H1 (cell line): ENCODE measurements around the gene SSTR1. TPM values are rescaled to one million over a fixed set of nuclear protein-coding genes. Genes with fewer than 3 reads are reported as not detected.
A peak's percentile ranks its signal among the peaks of the same experiment; 100 is the strongest.

Source experiments
- CTCF ChIA-PET: fragments of 300-600 bp; sonication (Branson Sonifier 250); formaldehyde crosslinking; loops from one replicate; lab custom pipeline; 2021; ENCODE audit not compliant: partially characterized antibody; lab: Charles Lee
- POLR2A ChIA-PET: fragments of 300-600 bp; sonication (Branson Sonifier 250); formaldehyde crosslinking; loops from one replicate; lab custom pipeline; 2021; ENCODE audit warnings: inconsistent platforms; ENCODE audit not compliant: partially characterized antibody; lab: Charles Lee
- DNase-seq, 2 experiments: peaks; one replicate each; pipeline versions ENCODE4 v3.0.0 to v3.0.0-alpha.2; 2010 to 2022; ENCODE audit warnings: low spot score in 2 of 2, low read depth in 1 of 2, mixed read lengths in 1 of 2
- FAIRE-seq: peaks from 2 replicates; lab custom pipeline; 2011; peaks lifted over from hg19 to GRCh38; lab: Jason Lieb, UNC
- H2AFZ ChIP-seq: 2 replicates; pipeline ENCODE4 v1.8.1; 2012; ENCODE audit warnings: low read length, inconsistent platforms
- H2AK5ac ChIP-seq: 2 replicates; pipeline ENCODE4 v1.6.1; 2013; ENCODE audit warnings: low read depth, low read length
- H2BK120ac ChIP-seq: replicated peaks from 2 replicates; pipeline ENCODE3; 2013; ENCODE audit warnings: low read depth, low read length, inconsistent platforms
- H2BK12ac ChIP-seq: 2 replicates; pipeline ENCODE4 v1.6.1; 2013; ENCODE audit warnings: low read depth, low read length
- H2BK15ac ChIP-seq: 2 replicates; pipeline ENCODE4 v1.6.1; 2013; ENCODE audit warnings: low read length
- H2BK20ac ChIP-seq: 2 replicates; pipeline ENCODE4 v1.6.1; 2013; ENCODE audit warnings: low read length
- H2BK5ac ChIP-seq: 2 replicates; pipeline ENCODE4 v1.6.1; 2013; ENCODE audit warnings: low read depth, low read length
- H3K14ac ChIP-seq: 2 replicates; pipeline ENCODE4 v1.6.1; 2013; ENCODE audit warnings: inconsistent platforms; ENCODE audit not compliant: insufficient read length
- H3K18ac ChIP-seq: 2 replicates; pipeline ENCODE4 v1.6.1; 2013; ENCODE audit warnings: low read length; ENCODE audit errors: extremely low read depth
- H3K23ac ChIP-seq: 2 replicates; pipeline ENCODE4 v1.6.1; 2013; ENCODE audit warnings: inconsistent platforms; ENCODE audit not compliant: insufficient read length
- H3K23me2 ChIP-seq: 2 replicates; pipeline ENCODE4 v1.6.1; 2013; ENCODE audit warnings: low read depth, low read length
- H3K27ac ChIP-seq: 2 replicates; pipeline ENCODE4 v1.6.1; 2011; ENCODE audit warnings: low read depth, low read length, inconsistent platforms
- H3K27me3 ChIP-seq, 4 experiments: replicated peaks in 1 of 4; 1 replicate in 1 of 4; 2 replicates in 3 of 4; pipeline versions ENCODE4 v1.6.1 to v1.8.1; 2011 to 2013; ENCODE audit warnings: low read length in 3 of 4, mild to moderate bottlenecking in 3 of 4, inconsistent platforms in 2 of 4, mixed read lengths in 2 of 4, moderate library complexity in 1 of 4; ENCODE audit not compliant: control insufficient read depth in 3 of 4, insufficient read depth in 3 of 4; ENCODE audit errors: extremely low read depth in 1 of 4
- H3K36me3 ChIP-seq, 4 experiments: 2 replicates each; pipeline versions ENCODE4 v1.6.1 to v1.8.1; 2011 to 2013; ENCODE audit warnings: mild to moderate bottlenecking in 4 of 4, low read length in 3 of 4, moderate library complexity in 2 of 4, control low read depth in 1 of 4, inconsistent platforms in 1 of 4; ENCODE audit not compliant: insufficient read depth in 4 of 4, control insufficient read depth in 2 of 4
- H3K4ac ChIP-seq: replicated peaks from 2 replicates; pipeline ENCODE3; 2013; ENCODE audit warnings: low read length, low read depth, mixed read lengths, inconsistent platforms; ENCODE audit not compliant: insufficient read length
- H3K4me1 ChIP-seq, 4 experiments: replicated peaks in 1 of 4; 1 replicate in 1 of 4; 2 replicates in 3 of 4; pipeline versions ENCODE4 v1.6.1 to v1.8.1; 2011 to 2013; ENCODE audit warnings: low read length in 3 of 4, inconsistent platforms in 2 of 4, mixed read lengths in 1 of 4; ENCODE audit not compliant: insufficient read depth in 4 of 4, control insufficient read depth in 3 of 4
- H3K4me2 ChIP-seq, 2 experiments: 2 replicates each; pipeline versions ENCODE4 v1.6.1 to v1.8.1; 2011 to 2013; ENCODE audit warnings: low read depth in 2 of 2, low read length in 2 of 2, control low read depth in 1 of 2, inconsistent platforms in 1 of 2, mild to moderate bottlenecking in 1 of 2; ENCODE audit not compliant: insufficient read depth in 1 of 2
- H3K4me3 ChIP-seq, 4 experiments: fragments of 200-600, 300-600 bp in 1 of 4; sonication (generic), shearing (Covaris generic), sonication (Bioruptor Twin) in 1 of 4; 2 replicates each; pipeline versions ENCODE4 v1.5.1 to v1.8.1; 2011 to 2016; ENCODE audit warnings: low read length in 4 of 4, low read depth in 3 of 4, control low read depth in 2 of 4, inconsistent platforms in 2 of 4, mild to moderate bottlenecking in 2 of 4, mixed read lengths in 1 of 4, moderate library complexity in 1 of 4; ENCODE audit not compliant: insufficient read depth in 2 of 4; ENCODE audit errors: extremely low read depth in 1 of 4
- H3K56ac ChIP-seq: replicated peaks from 2 replicates; pipeline ENCODE3; 2013; ENCODE audit warnings: low read depth, mild to moderate bottlenecking, mixed read lengths, low read length, inconsistent platforms; ENCODE audit not compliant: insufficient read length
- H3K79me1 ChIP-seq: 2 replicates; pipeline ENCODE4 v1.6.1; 2013; ENCODE audit warnings: low read depth, low read length, control low read depth
- H3K79me2 ChIP-seq, 2 experiments: 2 replicates each; pipeline versions ENCODE4 v1.6.1 to v1.8.1; 2012 to 2013; ENCODE audit warnings: low read length in 2 of 2, mild to moderate bottlenecking in 2 of 2, inconsistent platforms in 1 of 2; ENCODE audit not compliant: insufficient read depth in 2 of 2, control insufficient read depth in 1 of 2
- H3K9ac ChIP-seq, 4 experiments: replicated peaks in 1 of 4; 1 replicate in 1 of 4; 2 replicates in 3 of 4; pipeline versions ENCODE4 v1.6.1 to v1.8.1; 2011 to 2013; ENCODE audit warnings: low read depth in 3 of 4, low read length in 3 of 4, control low read depth in 2 of 4, mild to moderate bottlenecking in 2 of 4, moderate library complexity in 2 of 4, inconsistent platforms in 1 of 4; ENCODE audit errors: extremely low read depth in 1 of 4
- H3K9me3 ChIP-seq, 2 experiments: 2 replicates each; pipeline versions ENCODE4 v1.6.1 to v1.8.1; 2012 to 2013; ENCODE audit warnings: mild to moderate bottlenecking in 2 of 2, moderate library complexity in 2 of 2, control low read depth in 1 of 2, inconsistent platforms in 1 of 2, low read depth in 1 of 2, low read length in 1 of 2, mixed read lengths in 1 of 2; ENCODE audit not compliant: insufficient read depth in 2 of 2
- H4K20me1 ChIP-seq, 2 experiments: replicated peaks in 1 of 2; 2 replicates each; pipeline versions ENCODE3 to v1.8.1; 2011 to 2013; ENCODE audit warnings: inconsistent platforms in 2 of 2, low read length in 2 of 2, mild to moderate bottlenecking in 1 of 2; ENCODE audit not compliant: insufficient read depth in 2 of 2, control insufficient read depth in 1 of 2
- H4K5ac ChIP-seq: 2 replicates; pipeline ENCODE4 v1.6.1; 2013; ENCODE audit warnings: low read length, low read depth, mixed read lengths, inconsistent platforms; ENCODE audit not compliant: insufficient read length
- H4K8ac ChIP-seq: 2 replicates; pipeline ENCODE4 v1.8.0; 2013; ENCODE audit warnings: mild to moderate bottlenecking, moderate library complexity, low read length, inconsistent platforms; ENCODE audit not compliant: insufficient read depth; ENCODE audit errors: extremely low read depth
- H4K91ac ChIP-seq: replicated peaks from 2 replicates; pipeline ENCODE3; 2013; ENCODE audit warnings: low read length, mixed read lengths, inconsistent platforms; ENCODE audit not compliant: insufficient read length
- BACH1 ChIP-seq: IDR thresholded peaks from 2 replicates; pipeline ENCODE4 v1.6.1; 2012; ENCODE audit warnings: low read length, improper control_type of control experiment
- KDM1A ChIP-seq: fragments of 200-600, 300-600 bp; sonication (generic); IDR thresholded peaks from 2 replicates; pipeline ENCODE4 v1.7.1; 2016; ENCODE audit warnings: mild to moderate bottlenecking, low read length, borderline replicate concordance
- SRF ChIP-seq: IDR thresholded peaks from 2 replicates; pipeline ENCODE4 v1.6.1; 2011; ENCODE audit warnings: mild to moderate bottlenecking, low read depth, low read length, moderate library complexity
- WGBS, 2 experiments: shearing (Covaris generic) in 1 of 2; methylation state at CpG; one replicate each; pipeline versions ENCODE4 v1.1.6 to v1.1.7; 2013 to 2015; ENCODE audit warnings: low lambda C conversion rate in 2 of 2, mixed read lengths in 2 of 2, inconsistent platforms in 1 of 2, low coverage in 1 of 2, missing lambda C conversion rate in 1 of 2; ENCODE audit not compliant: insufficient replicate concordance in 2 of 2, insufficient coverage in 1 of 2, insufficient read length in 1 of 2; ENCODE audit errors: extremely low coverage in 1 of 2, missing lambda C conversion rate in 1 of 2; 5-methylcytosine and 5-hydroxymethylcytosine counted together
- long read RNA-seq, 2 experiments: library from RNA in 1 of 2; library from capped mRNA in 1 of 2; stranded (forward); transcript quantifications; one replicate each; pipeline ENCODE4 v2.0.0, GENCODE V29; 2021; ENCODE audit warnings: inconsistent platforms in 1 of 2
- polyA minus RNA-seq, 3 experiments: library from RNA; depleted of rRNA, polyadenylated mRNA; stranded (reverse); fragments of >200 nt; gene quantifications; 1 replicate in 2 of 3; 2 replicates in 1 of 3; pipeline ENCODE4 v1.2.3, GENCODE V29; 2011
- polyA plus RNA-seq, 7 experiments: library from polyadenylated mRNA; depleted of rRNA in 3 of 7; stranded (reverse) in 5 of 7; unstranded in 2 of 7; fragments of >200 nt in 5 of 7; fragments of 200-250 nt in 2 of 7; gene quantifications; 1 replicate in 5 of 7; 2 replicates in 1 of 7; 4 replicates in 1 of 7; pipeline versions ENCODE4 v1.2.1 to v1.2.3, GENCODE V29; 2011 to 2013; ENCODE audit warnings: missing spikeins in 2 of 7, mixed read lengths in 2 of 7
- total RNA-seq: library from RNA; stranded (reverse); fragmentation: NEBNext Ultra II Directional; extraction: Animal tissue kit (Norgen Biotek cat#: 25700); gene quantifications from 2 replicates; pipeline ENCODE4 v1.2.1, GENCODE V29; 2021
- TF ChIP-seq, protein P1 (sequence below), 3 experiments: IDR thresholded peaks; 1 replicate in 2 of 3; 2 replicates in 1 of 3; pipeline versions ENCODE4 v1.5.1 to v1.6.1; 2011; ENCODE audit warnings: low read length in 3 of 3, mild to moderate bottlenecking in 3 of 3, inconsistent platforms in 2 of 3, low read depth in 1 of 3, moderate library complexity in 1 of 3; ENCODE audit not compliant: insufficient read depth in 1 of 3; ENCODE audit errors: control extremely low read depth in 1 of 3

Gene SSTR1, protein sequence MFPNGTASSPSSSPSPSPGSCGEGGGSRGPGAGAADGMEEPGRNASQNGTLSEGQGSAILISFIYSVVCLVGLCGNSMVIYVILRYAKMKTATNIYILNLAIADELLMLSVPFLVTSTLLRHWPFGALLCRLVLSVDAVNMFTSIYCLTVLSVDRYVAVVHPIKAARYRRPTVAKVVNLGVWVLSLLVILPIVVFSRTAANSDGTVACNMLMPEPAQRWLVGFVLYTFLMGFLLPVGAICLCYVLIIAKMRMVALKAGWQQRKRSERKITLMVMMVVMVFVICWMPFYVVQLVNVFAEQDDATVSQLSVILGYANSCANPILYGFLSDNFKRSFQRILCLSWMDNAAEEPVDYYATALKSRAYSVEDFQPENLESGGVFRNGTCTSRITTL
- total RNA-seq (0.75 and 0.93 TPM in 2 replicates), polyA plus RNA-seq (2011; rRNA removed) (0.82 and 1.3 TPM in 2 replicates), polyA minus RNA-seq (2011; rRNA and poly(A)+ RNA removed) (0.85 and 1.4 TPM in 2 replicates)
- 0.63 TPM for polyA plus RNA-seq (2011; cell fraction: cytosol; rRNA removed)
- polyA plus RNA-seq (2011; cell fraction: nucleus; rRNA removed): 2.7 TPM
- 0.52 to 0.83 TPM (median 0.59 TPM) in 4 replicates for polyA plus RNA-seq (2012, experiment 1 of 2)
- polyA plus RNA-seq (2012, experiment 2 of 2): 0.24 TPM
- 0.79 TPM for polyA plus RNA-seq (2013, experiment 1 of 2)
- 0.72 TPM for polyA plus RNA-seq (2013, experiment 2 of 2)
- polyA minus RNA-seq (2011; cell fraction: cytosol; rRNA and poly(A)+ RNA removed): 1.5 TPM
- 2.4 TPM for polyA minus RNA-seq (2011; cell fraction: nucleus; rRNA and poly(A)+ RNA removed)
- long read RNA-seq, experiment 1, partial matches to known transcripts: 0 of 2 reads
- long read RNA-seq, experiment 1, other reads (novel, unspliced or antisense): 2 of 2 reads
- long read RNA-seq, experiment 2: 0 reads

DNA sequence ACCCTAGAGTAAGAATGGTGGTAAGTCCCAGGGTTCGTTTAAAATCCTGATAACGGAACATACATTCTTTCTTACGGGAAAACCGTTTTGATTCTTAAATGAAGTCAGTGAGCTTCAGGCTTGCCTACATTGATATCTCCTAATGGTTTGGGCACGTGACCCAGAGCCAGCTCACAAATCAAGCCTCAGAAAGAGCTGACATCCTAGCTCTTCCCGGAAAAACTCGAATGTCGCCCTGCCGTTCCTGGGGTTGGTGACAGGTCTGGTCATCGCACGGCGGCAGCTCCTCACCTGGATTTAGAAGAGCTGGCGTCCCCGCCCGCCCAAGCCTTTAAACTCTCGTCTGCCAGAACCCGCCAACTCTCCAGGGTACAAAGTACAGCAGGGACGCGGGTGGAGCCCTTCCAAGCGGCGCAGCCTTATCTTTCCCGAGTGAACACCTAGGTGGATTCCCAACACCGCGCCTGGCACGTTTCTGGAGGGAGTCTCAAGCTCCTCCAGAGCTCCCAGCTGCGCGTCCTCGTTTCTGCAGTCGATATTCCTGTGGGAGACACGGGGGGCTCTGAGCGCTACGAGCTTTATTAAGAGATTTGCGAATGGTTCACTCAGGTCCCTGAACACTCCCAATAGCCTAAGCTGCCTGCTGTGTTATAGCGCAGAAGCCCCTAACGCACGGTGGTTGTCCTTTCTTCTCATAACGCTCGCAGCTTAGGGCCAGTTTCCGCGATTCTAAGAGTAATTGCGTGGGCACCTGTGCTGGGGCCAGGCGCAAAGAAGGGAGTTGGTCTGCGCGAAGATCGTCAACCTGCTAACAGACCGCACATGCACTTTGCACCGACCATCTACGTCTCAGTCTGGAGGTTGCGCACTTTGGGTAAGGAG is at the start of gene SSTR1:
Gene SSTR1, plus strand, starts transcription at position 169 of the 882 bp plus-strand sequence. CDS start 1,486 bp downstream, outside the sequence.
- Histone ChIP-seq H3K4me2 (peak within 1 kb of the TSS; percentile 80 to 85), H3K79me2 (no peaks in the 10 kb centered on the region), H4K5ac (no peak within 1 kb of the TSS), H4K8ac (no peak within 1 kb of the TSS), H3K9ac (no peak within 1 kb of the TSS; a peak in 1 of 7 replicates), H3K4ac (no peak within 1 kb of the TSS), H3K4me3 (peak within 1 kb of the TSS; percentile 28 to 59 (median 35); a peak in 7 of 8 replicates), H3K14ac (no peak within 1 kb of the TSS), H4K20me1 (peaks cover 8 to 12% of the 10 kb centered on the region in 2 experiments), H2BK120ac (no peak within 1 kb of the TSS), H3K27me3 (peaks cover 55 to 74% (median 69%) of the 10 kb centered on the region in 4 experiments), H2BK20ac (no peak within 1 kb of the TSS), H3K79me1 (no peaks in the 10 kb centered on the region), H3K56ac (no peak within 1 kb of the TSS), H3K4me1 (peaks cover 3 to 20% (median 12%) of the 10 kb centered on the region in 4 experiments), H2BK5ac (no peak within 1 kb of the TSS), H2BK12ac (0 out of 2 replicates have a peak within 1 kb of the TSS, but pooled peaks have one; percentile 30), H2BK15ac (no peak within 1 kb of the TSS), H3K27ac (no peak within 1 kb of the TSS), H3K9me3 (peaks cover 4 to 10% of the 10 kb centered on the region in 2 experiments; a peak in 2 of 4 replicates), H3K23me2 (peaks cover 12% of the 10 kb centered on the region), H4K91ac (no peak within 1 kb of the TSS), H2AK5ac (no peak within 1 kb of the TSS), H3K36me3 (peaks cover 0 to 5% (median 0%) of the 10 kb centered on the region in 4 experiments; a peak in 1 of 8 replicates), H3K18ac (no peak within 1 kb of the TSS), H3K23ac (no peak within 1 kb of the TSS), H2AFZ (no peak within 1 kb of the TSS)
- FAIRE-seq: no peak
- peak in 1 of 2 experiments; percentile 71 for DNase-seq
- ChIA-PET POLR2A (interaction anchor here (0.6 to 8.9 kb wide), 31 partner anchors 8 to 775 kb away, joined by 3 to 70 read pairs (median 4); partner anchors contain the start of gene CLEC14A), CTCF (interaction anchor here (0.6 to 2.4 kb wide), 14 partner anchors 9 to 809 kb away, joined by 3 to 7 read pairs (median 3); no protein-coding TSS in a partner anchor)
- WGBS, 2 experiments: 7% methylated on average over 49 of the region's 49 CpGs; no CpG with 5 or more reads in 1 of the 2 experiments
- no peak for TF ChIP-seq BACH1
- TF ChIP-seq, protein P1, sequence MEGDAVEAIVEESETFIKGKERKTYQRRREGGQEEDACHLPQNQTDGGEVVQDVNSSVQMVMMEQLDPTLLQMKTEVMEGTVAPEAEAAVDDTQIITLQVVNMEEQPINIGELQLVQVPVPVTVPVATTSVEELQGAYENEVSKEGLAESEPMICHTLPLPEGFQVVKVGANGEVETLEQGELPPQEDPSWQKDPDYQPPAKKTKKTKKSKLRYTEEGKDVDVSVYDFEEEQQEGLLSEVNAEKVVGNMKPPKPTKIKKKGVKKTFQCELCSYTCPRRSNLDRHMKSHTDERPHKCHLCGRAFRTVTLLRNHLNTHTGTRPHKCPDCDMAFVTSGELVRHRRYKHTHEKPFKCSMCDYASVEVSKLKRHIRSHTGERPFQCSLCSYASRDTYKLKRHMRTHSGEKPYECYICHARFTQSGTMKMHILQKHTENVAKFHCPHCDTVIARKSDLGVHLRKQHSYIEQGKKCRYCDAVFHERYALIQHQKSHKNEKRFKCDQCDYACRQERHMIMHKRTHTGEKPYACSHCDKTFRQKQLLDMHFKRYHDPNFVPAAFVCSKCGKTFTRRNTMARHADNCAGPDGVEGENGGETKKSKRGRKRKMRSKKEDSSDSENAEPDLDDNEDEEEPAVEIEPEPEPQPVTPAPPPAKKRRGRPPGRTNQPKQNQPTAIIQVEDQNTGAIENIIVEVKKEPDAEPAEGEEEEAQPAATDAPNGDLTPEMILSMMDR (IDR thresholded peaks at IDR 0.05; ENCODE audit: control extremely low read depth in 1 of 3, insufficient read depth in 1 of 3, low read depth in 1 of 3, low read length in 3 of 3): no peak
- TF ChIP-seq SRF: no peak
- no peak for TF ChIP-seq KDM1A
